ENCODE results near the gene NCAM2.

NCAM2 gene

GRCh38 chr21:21156957-21157356 lies 158.7 kb downstream of the NCAM2 start:
- Histone ChIP-seq H3K4me3 (replicated peaks; ENCODE audit: insufficient read depth, low read length) (no peak overlapping the region), H3K27ac (replicated peaks) (no peak overlapping the region), H3K27me3 (ENCODE audit: insufficient read depth, poor library complexity, severe bottlenecking) (peaks cover 3% of the 10 kb centered on the region)
- TF ChIP-seq REST (IDR thresholded peaks at IDR 0.05; ENCODE audit: insufficient replicate concordance, low read depth): no peak
- TF ChIP-seq GABPA (IDR thresholded peaks at IDR 0.05; ENCODE audit: low read depth): no peak
- no peak for TF ChIP-seq POLR2AphosphoS5 (IDR thresholded peaks at IDR 0.05; ENCODE audit: low read depth)
- no peak for TF ChIP-seq SPI1 (IDR thresholded peaks at IDR 0.05; ENCODE audit: borderline replicate concordance, low read depth)
- TF ChIP-seq CTCF (IDR thresholded peaks at IDR 0.05; ENCODE audit: insufficient read depth, low read length): no peak
- DNase-seq (ENCODE audit: low read depth in 1 of 2, low spot score in 1 of 2): no peak

- DNase-seq (ENCODE audit: low read depth in 1 of 2, low spot score in 1 of 2): no peak
- no peak for TF ChIP-seq GABPA (IDR thresholded peaks at IDR 0.05; ENCODE audit: low read depth)
- no peak for TF ChIP-seq REST (IDR thresholded peaks at IDR 0.05; ENCODE audit: insufficient replicate concordance, low read depth)
- TF ChIP-seq CTCF (IDR thresholded peaks at IDR 0.05; ENCODE audit: insufficient read depth, low read length): no peak
- TF ChIP-seq POLR2AphosphoS5 (IDR thresholded peaks at IDR 0.05; ENCODE audit: low read depth): no peak
- no peak for TF ChIP-seq SPI1 (IDR thresholded peaks at IDR 0.05; ENCODE audit: borderline replicate concordance, low read depth)
- Histone ChIP-seq H3K27me3 (ENCODE audit: insufficient read depth, poor library complexity, severe bottlenecking) (peaks cover 3% of the 10 kb centered on the region), H3K4me3 (replicated peaks; ENCODE audit: insufficient read depth, low read length) (no peak overlapping the region), H3K27ac (replicated peaks) (no peak overlapping the region)
Measured at GRCh38 chr21:21158376-21158918, 160.2 kb downstream of the NCAM2 start.

GRCh38 chr21:21159253-21159899 lies 161.2 kb downstream of the NCAM2 start:
- no peak overlapping the region for H3K27ac ChIP-seq (replicated peaks)
- H3K27me3 ChIP-seq (ENCODE audit: insufficient read depth, poor library complexity, severe bottlenecking): peaks cover 3% of the 10 kb centered on the region
- no peak for DNase-seq (ENCODE audit: low read depth in 1 of 2, low spot score in 1 of 2)
- no peak for TF ChIP-seq CTCF (IDR thresholded peaks at IDR 0.05; ENCODE audit: insufficient read depth, low read length)
- TF ChIP-seq POLR2AphosphoS5 (IDR thresholded peaks at IDR 0.05; ENCODE audit: low read depth): no peak
- TF ChIP-seq REST (IDR thresholded peaks at IDR 0.05; ENCODE audit: insufficient replicate concordance, low read depth): no peak
- TF ChIP-seq SPI1 (IDR thresholded peaks at IDR 0.05; ENCODE audit: borderline replicate concordance, low read depth): no peak
- no peak for TF ChIP-seq GABPA (IDR thresholded peaks at IDR 0.05; ENCODE audit: low read depth)
- no peak overlapping the region for H3K4me3 ChIP-seq (replicated peaks; ENCODE audit: insufficient read depth, low read length)

All from HL-60 (cell line).